C4-2B (cell line): Measurements from ENCODE around the gene ZNF774.
"Not testable (repeated sequence)": the region's sequence is repeated elsewhere in the genome, so short reads cannot be mapped to it uniquely, and the experiment has no call there.

ENCODE experiments used
- ZFX ChIP-seq: fragments of 450-650 bp; IDR thresholded peaks from 2 replicates; pipeline ENCODE4 v1.6.1; 2017
- TF ChIP-seq, protein P1 (sequence below): fragments of 450-650 bp; conservative IDR thresholded peaks from 2 replicates; pipeline ENCODE4 v1.5.1; 2017; ENCODE audit warnings: mild to moderate bottlenecking

DNA sequence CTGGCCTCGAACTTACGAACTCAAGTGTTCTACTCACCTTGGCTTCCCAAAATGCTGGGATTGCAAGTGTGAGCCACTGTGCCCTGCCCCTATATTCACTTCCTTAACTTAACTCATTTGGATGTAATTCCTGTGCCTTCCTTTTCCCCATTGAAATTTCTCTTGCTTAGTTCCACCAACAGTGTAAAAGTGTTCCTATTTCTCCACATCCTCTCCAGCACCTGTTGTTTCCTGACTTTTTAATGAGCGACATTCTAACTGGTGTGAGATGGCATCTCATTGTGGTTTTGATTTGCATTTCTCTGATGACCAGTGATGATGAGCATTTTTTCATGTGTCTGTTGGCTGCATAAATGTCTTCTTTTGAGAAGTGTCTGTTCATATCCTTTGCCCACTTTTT, 57.5 kb downstream of the ZNF774 start:
- TF ChIP-seq, protein P1, sequence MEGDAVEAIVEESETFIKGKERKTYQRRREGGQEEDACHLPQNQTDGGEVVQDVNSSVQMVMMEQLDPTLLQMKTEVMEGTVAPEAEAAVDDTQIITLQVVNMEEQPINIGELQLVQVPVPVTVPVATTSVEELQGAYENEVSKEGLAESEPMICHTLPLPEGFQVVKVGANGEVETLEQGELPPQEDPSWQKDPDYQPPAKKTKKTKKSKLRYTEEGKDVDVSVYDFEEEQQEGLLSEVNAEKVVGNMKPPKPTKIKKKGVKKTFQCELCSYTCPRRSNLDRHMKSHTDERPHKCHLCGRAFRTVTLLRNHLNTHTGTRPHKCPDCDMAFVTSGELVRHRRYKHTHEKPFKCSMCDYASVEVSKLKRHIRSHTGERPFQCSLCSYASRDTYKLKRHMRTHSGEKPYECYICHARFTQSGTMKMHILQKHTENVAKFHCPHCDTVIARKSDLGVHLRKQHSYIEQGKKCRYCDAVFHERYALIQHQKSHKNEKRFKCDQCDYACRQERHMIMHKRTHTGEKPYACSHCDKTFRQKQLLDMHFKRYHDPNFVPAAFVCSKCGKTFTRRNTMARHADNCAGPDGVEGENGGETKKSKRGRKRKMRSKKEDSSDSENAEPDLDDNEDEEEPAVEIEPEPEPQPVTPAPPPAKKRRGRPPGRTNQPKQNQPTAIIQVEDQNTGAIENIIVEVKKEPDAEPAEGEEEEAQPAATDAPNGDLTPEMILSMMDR, result not testable (repeated sequence)
- not testable (repeated sequence) for TF ChIP-seq ZFX
